Duodenal mucosa (tissue), 2 donors: ENCODE data around the gene CHMP1B.
A peak's percentile ranks its signal among the peaks of the same experiment; 100 is the strongest.

Experiments used
- H3K27ac ChIP-seq: one replicate; pipeline ENCODE4 v1.7.0; 2013; ENCODE audit warnings: low read depth, low read length
- H3K27me3 ChIP-seq, 2 donors: one replicate each; pipeline ENCODE4 v1.7.0; 2013; ENCODE audit warnings: low read length in 2 of 2, control low read depth in 1 of 2; ENCODE audit not compliant: insufficient read depth in 2 of 2, control insufficient read depth in 1 of 2
- H3K36me3 ChIP-seq, 2 donors: one replicate each; pipeline ENCODE4 v1.7.0; 2013; ENCODE audit warnings: low read length in 2 of 2, control low read depth in 1 of 2; ENCODE audit not compliant: insufficient read depth in 2 of 2, control insufficient read depth in 1 of 2
- H3K4me1 ChIP-seq, 2 donors: one replicate each; pipeline ENCODE4 v1.7.0; 2013; ENCODE audit warnings: low read length in 2 of 2, control low read depth in 1 of 2; ENCODE audit not compliant: insufficient read depth in 2 of 2, control insufficient read depth in 1 of 2
- H3K4me3 ChIP-seq, 2 donors: one replicate each; pipeline ENCODE4 v1.7.0; 2013; ENCODE audit warnings: low read length in 2 of 2, low read depth in 1 of 2
- H3K9ac ChIP-seq, 2 donors: one replicate each; pipeline ENCODE4 v1.7.0; 2013; ENCODE audit warnings: low read length in 2 of 2, low read depth in 1 of 2
- H3K9me3 ChIP-seq, 2 donors: one replicate each; pipeline ENCODE4 v1.7.0; 2013; ENCODE audit warnings: low read length in 2 of 2, control low read depth in 1 of 2; ENCODE audit not compliant: control insufficient read depth in 1 of 2

CHMP1B gene

DNA sequence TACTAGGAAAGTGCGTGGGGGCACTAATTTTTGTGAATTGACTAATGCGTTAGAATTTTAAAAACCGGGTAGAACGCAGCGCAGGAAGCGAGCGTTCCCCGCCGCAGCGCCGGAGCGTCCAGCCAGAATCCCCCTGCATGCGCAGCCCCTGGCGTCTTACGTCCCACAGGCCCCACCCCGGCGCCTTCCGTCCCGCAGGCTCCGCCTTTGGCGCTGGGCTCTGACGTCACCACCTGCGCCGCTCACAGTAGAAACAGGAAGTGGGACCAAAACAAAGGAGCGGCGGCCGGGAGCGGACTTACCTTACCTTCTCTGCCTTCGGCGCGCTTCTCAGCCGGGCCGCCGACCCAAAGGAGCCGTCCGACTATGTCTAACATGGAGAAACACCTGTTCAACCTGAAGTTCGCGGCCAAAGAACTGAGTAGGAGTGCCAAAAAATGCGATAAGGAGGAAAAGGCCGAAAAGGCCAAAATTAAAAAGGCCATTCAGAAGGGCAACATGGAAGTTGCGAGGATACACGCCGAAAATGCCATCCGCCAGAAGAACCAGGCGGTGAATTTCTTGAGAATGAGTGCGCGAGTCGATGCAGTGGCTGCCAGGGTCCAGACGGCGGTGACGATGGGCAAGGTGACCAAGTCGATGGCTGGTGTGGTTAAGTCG is at the start of gene CHMP1B:
CHMP1B (plus strand) TSS at position 268 of the 660 bp plus-strand sequence; CDS start at position 367, 99 bp downstream.
- Histone ChIP-seq H3K36me3 (no peaks in the 10 kb centered on the region), H3K4me1 (peaks cover 24 to 36% of the 10 kb centered on the region in 2 donors)

GRCh38 chr18:11801573-11801972 is 49.6 kb upstream of the CHMP1B start:
- Histone ChIP-seq H3K27ac (no peak overlapping the region), H3K9ac (no peak overlapping the region), H3K9me3 (no peaks in the 10 kb centered on the region), H3K4me1 (no peaks in the 10 kb centered on the region), H3K27me3 (no peaks in the 10 kb centered on the region), H3K36me3 (no peaks in the 10 kb centered on the region), H3K4me3 (no peak overlapping the region)

More for the DNA sequence above, at the start of gene CHMP1B:
- Histone ChIP-seq H3K4me3 (peak within 1 kb of the TSS; percentile 99 to 100), H3K27me3 (no peaks in the 10 kb centered on the region), H3K27ac (peak within 1 kb of the TSS; percentile 93), H3K9ac (peak within 1 kb of the TSS; percentile 99 to 100), H3K9me3 (no peaks in the 10 kb centered on the region)

DNA sequence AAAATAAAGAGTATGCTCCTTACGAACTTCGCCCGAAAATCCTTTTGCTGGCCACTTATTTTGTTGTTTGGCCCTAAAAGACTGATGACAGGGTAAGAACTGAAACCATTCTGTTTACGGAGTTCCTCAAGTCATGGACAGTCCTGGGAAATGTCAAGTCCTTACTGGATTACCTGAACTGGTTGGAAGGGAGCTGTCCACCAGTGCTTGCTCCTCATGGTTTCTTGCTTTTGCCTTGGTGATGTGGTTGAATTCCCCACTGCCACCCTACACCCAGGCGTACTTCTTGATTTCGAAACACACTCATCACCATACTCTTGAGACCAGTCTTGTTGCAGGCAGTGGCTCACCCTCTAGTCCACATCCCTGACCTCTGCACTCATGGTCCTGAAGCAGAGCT is 49.1 kb upstream of the CHMP1B start:
- H3K27me3 ChIP-seq = no peaks in the 10 kb centered on the region
- H3K27ac ChIP-seq = no peak overlapping the region
- H3K36me3 ChIP-seq = no peaks in the 10 kb centered on the region
- no peaks in the 10 kb centered on the region for H3K9me3 ChIP-seq
- no peak overlapping the region for H3K4me3 ChIP-seq
- no peaks in the 10 kb centered on the region for H3K4me1 ChIP-seq
- H3K9ac ChIP-seq = no peak overlapping the region

DNA sequence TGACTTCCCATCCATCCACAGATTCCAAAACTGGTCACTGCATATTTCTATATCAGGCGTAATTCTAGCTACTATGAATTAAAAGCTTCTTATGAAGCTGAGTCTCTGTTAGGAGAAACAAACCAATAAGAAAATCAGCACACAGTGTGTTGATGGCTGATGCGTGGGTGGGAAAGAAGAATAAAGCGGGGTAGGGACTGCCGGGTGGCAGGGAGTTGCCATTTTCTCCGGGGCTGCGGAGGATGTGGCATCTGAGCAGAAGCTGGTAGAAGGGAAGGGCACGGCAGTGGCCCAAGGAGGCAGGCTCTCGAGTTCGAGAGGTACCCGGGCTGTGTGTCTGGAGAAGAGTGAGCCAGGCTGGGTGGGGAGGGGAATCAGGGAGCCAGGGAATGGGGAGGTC is 48.6 kb upstream of the CHMP1B start:
- Histone ChIP-seq H3K27me3 (no peaks in the 10 kb centered on the region), H3K4me3 (no peak overlapping the region), H3K9ac (no peak overlapping the region), H3K4me1 (no peaks in the 10 kb centered on the region), H3K27ac (no peak overlapping the region), H3K36me3 (no peaks in the 10 kb centered on the region), H3K9me3 (no peaks in the 10 kb centered on the region)

DNA sequence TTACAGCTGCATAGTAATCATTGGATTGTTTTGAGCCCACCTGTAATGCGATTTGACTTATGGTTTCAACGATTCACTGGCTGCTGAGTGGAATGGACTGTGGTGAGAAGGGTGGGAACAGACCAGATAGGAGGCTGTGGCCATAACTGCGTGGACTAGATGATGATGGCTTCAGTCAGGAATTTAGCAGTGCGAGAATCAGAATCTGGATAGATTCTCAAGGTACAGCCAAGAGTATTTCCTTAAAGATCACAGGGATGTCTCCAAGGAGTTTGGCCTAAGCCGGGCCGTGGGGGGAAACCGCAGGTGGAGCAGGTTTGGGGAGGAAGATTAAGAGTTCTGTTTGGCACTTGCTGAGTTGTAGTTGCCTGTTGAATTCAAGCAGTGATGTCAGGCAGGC is 44.0 kb upstream of the CHMP1B start:
- Histone ChIP-seq H3K4me1 (no peaks in the 10 kb centered on the region), H3K9me3 (no peaks in the 10 kb centered on the region), H3K36me3 (no peaks in the 10 kb centered on the region), H3K4me3 (no peak overlapping the region), H3K27me3 (no peaks in the 10 kb centered on the region), H3K27ac (no peak overlapping the region), H3K9ac (no peak overlapping the region)

- Histone ChIP-seq H3K9me3 (no peaks in the 10 kb centered on the region), H3K4me1 (no peaks in the 10 kb centered on the region), H3K36me3 (no peaks in the 10 kb centered on the region), H3K9ac (no peak overlapping the region), H3K27me3 (no peaks in the 10 kb centered on the region), H3K4me3 (no peak overlapping the region), H3K27ac (no peak overlapping the region)
Observed at GRCh38 chr18:11808001-11808855, 43.0 kb upstream of the CHMP1B start.

DNA sequence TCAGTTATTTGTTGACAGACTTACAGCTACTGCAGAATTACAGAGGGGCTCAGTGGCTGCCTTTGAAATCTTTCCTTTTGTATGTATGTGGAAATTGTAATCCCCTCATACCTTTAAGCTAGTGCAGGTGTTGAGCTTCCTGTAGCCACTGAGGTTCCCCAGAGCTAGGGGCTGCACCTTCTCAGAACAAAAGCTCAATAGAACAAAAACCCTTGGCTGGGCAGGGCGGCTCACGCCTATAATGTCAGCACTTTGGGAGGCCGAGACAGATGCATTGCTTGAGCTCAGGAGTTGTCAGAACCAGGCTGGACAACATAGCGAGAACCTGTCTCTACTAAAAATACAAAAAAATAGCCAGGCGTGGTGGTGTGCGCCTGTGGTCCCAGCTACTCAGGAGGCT is 41.3 kb upstream of the CHMP1B start:
- Histone ChIP-seq H3K27ac (no peak overlapping the region), H3K27me3 (no peaks in the 10 kb centered on the region), H3K9ac (no peak overlapping the region), H3K4me1 (no peaks in the 10 kb centered on the region), H3K9me3 (no peaks in the 10 kb centered on the region), H3K4me3 (no peak overlapping the region), H3K36me3 (no peaks in the 10 kb centered on the region)

DNA sequence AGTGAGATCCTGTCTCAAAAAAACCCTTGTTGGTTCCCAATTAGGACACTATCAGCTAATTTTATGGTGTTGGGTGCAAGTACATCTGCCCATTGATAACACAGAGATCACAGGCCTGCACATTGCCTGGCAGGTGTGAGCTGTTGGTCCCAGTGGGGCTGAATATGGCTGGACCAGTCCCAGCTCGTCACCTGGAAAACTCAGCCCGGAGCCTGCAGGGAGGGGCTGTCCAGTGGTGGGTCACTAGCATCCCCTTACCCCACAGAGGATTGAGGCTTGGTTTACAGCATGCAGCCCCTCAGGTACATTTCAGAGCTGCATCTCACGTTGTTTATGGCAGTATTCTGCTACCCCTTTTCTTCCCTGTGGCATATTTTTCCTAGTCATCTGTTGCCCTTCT is 40.8 kb upstream of the CHMP1B start:
- Histone ChIP-seq H3K36me3 (no peaks in the 10 kb centered on the region), H3K4me1 (no peaks in the 10 kb centered on the region), H3K27ac (no peak overlapping the region), H3K27me3 (no peaks in the 10 kb centered on the region), H3K4me3 (no peak overlapping the region), H3K9ac (no peak overlapping the region), H3K9me3 (no peaks in the 10 kb centered on the region)

DNA sequence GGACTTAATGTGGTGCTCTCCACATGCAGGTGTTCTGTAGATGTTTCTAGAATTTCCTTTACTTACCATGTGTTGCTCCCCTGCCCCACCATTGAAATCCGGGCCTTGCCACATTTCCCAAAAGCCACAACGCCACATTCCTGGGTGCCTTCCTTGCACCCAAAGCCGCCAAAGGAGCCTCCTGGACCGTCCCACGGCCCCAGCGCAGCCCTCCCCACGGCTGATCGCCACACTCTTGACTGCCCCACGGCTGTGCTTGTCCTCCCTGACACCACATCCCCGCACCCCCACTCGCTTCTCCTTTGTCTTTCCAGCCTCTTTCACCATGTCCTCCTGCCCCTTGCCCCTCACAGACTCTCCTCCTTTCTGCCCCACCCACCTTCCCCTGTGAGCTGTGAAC is 40.2 kb upstream of the CHMP1B start:
- Histone ChIP-seq H3K27ac (no peak overlapping the region), H3K27me3 (no peaks in the 10 kb centered on the region), H3K36me3 (no peaks in the 10 kb centered on the region), H3K4me3 (no peak overlapping the region), H3K4me1 (no peaks in the 10 kb centered on the region), H3K9ac (no peak overlapping the region), H3K9me3 (no peaks in the 10 kb centered on the region)

- H3K36me3 ChIP-seq = no peaks in the 10 kb centered on the region
- no peak overlapping the region for H3K27ac ChIP-seq
- H3K27me3 ChIP-seq = no peaks in the 10 kb centered on the region
- no peak overlapping the region for H3K9ac ChIP-seq
- H3K4me3 ChIP-seq = no peak overlapping the region
- no peaks in the 10 kb centered on the region for H3K9me3 ChIP-seq
- no peaks in the 10 kb centered on the region for H3K4me1 ChIP-seq
Observed at GRCh38 chr18:11817229-11817628, 34.0 kb upstream of the CHMP1B start.
